ENCODE results near the gene CDH6. TPM values are rescaled to one million over a fixed set of nuclear protein-coding genes. Genes with fewer than 3 reads are reported as not detected.

The CDH6 gene
- total RNA-seq: 0.97 and 3.8 TPM in 2 replicates

GRCh38 chr5:31193591-31194467 lies at the start of gene CDH6:
Gene CDH6, plus strand, starts transcription at chr5:31193686. Its CDS starts 73,788 bp downstream, at chr5:31267474.

All from articular chondrocyte of knee joint (primary cell).